ENCODE data around the gene DLX4. TPM values are rescaled to one million over a fixed set of nuclear protein-coding genes. Genes with fewer than 3 reads are reported as not detected.

DLX4 gene
- total RNA-seq, 1 experiment from 2014 or later = 2.5 TPM

- H3K27ac ChIP-seq (ENCODE audit: insufficient read length, low read depth, low read length) = no peak overlapping the region
- H4K91ac ChIP-seq (ENCODE audit: insufficient read length, low read depth, low read length) = no peak overlapping the region
- H3K4me1 ChIP-seq (ENCODE audit: insufficient read depth, low read length) = no peaks in the 10 kb centered on the region
- no peaks in the 10 kb centered on the region for H4K20me1 ChIP-seq (ENCODE audit: control insufficient read depth, insufficient read depth, insufficient read length)
- H3K4ac ChIP-seq (ENCODE audit: low read depth, low read length) = no peak overlapping the region
- no peak for DNase-seq
- Mint-ChIP-seq H3K4me1 (peaks cover 15 to 30% of the 10 kb centered on the region in 2 experiments), H3K9me3 (no peaks in the 10 kb centered on the region; a peak in 1 of 5 replicates), H3K36me3 (ENCODE audit: insufficient read depth in 1 of 3, low read depth in 3 of 3) (no peaks in the 10 kb centered on the region), H3K27me3 (ENCODE audit: low read depth) (peaks cover 87% of the 10 kb centered on the region), H3K4me3 (no peak overlapping the region), H3K27ac (no peak overlapping the region)
- H3T11ph ChIP-seq (ENCODE audit: low read length) = no peak overlapping the region
- H3K4me2 ChIP-seq (ENCODE audit: insufficient read depth, insufficient read length, low read length) = no peak overlapping the region
- H3K23me2 ChIP-seq (ENCODE audit: insufficient read length, low read depth, low read length, poor library complexity, severe bottlenecking) = no peaks in the 10 kb centered on the region
- no peak overlapping the region for H4K5ac ChIP-seq (ENCODE audit: insufficient read length, low read depth, low read length)
- no peak overlapping the region for H3K18ac ChIP-seq (ENCODE audit: insufficient read length, low read depth, low read length)
- H2AK5ac ChIP-seq (ENCODE audit: insufficient read length, low read length) = no peak overlapping the region
- no peak overlapping the region for H3K56ac ChIP-seq (ENCODE audit: insufficient read length, low read depth, low read length)
- H3K79me2 ChIP-seq (ENCODE audit: insufficient read depth, low read length) = no peaks in the 10 kb centered on the region; the same call in 1 of the 2 replicates
- H3K27me3 ChIP-seq (ENCODE audit: insufficient read depth, low read length) = no peaks in the 10 kb centered on the region; the same call in 1 of the 2 replicates
- no peak overlapping the region for H2BK5ac ChIP-seq (ENCODE audit: insufficient read length, low read length)
- H2BK12ac ChIP-seq (ENCODE audit: insufficient read length, low read depth, low read length) = no peak overlapping the region
- no peak overlapping the region for H4K8ac ChIP-seq (replicated peaks; ENCODE audit: insufficient read length, low read depth, low read length)
- H3K9ac ChIP-seq (ENCODE audit: extremely low read depth, insufficient read length, low read length) = no peak overlapping the region
- H3K79me1 ChIP-seq (ENCODE audit: insufficient read depth, low read depth, low read length, poor library complexity, severe bottlenecking) = no peaks in the 10 kb centered on the region
- H3K23ac ChIP-seq (ENCODE audit: insufficient read length, low read depth, low read length) = no peak overlapping the region
- no peak overlapping the region for H3K14ac ChIP-seq (ENCODE audit: insufficient read depth, low read length)
- H2BK20ac ChIP-seq (ENCODE audit: low read depth, low read length, poor library complexity, severe bottlenecking) = no peak overlapping the region
- no peaks in the 10 kb centered on the region for H3K9me3 ChIP-seq (ENCODE audit: control insufficient read depth, low read depth, low read length)
- TF ChIP-seq CTCF (conservative IDR thresholded peaks at IDR 0.05) = no peak
- H2BK15ac ChIP-seq (ENCODE audit: low read depth, low read length) = no peak overlapping the region
- no peak overlapping the region for H2BK120ac ChIP-seq (ENCODE audit: low read depth, low read length, poor library complexity, severe bottlenecking)
- H2AFZ ChIP-seq (ENCODE audit: low read length) = no peak overlapping the region
- no CpG with 5 or more reads among the region's 1 CpG for WGBS (ENCODE audit: extremely low coverage, insufficient read length, low lambda C conversion rate)
Measured at GRCh38 chr17:49955157-49955556, 13.8 kb upstream of the DLX4 start.

All from H9 (cell line).